Renal cortex interstitium (tissue), 11 donors: ENCODE results near the gene ALPI. TPM values are rescaled to one million over a fixed set of nuclear protein-coding genes. Genes with fewer than 3 reads are reported as not detected.

ENCODE experiments used
- DNase-seq, 11 donors: peaks; one replicate each; pipeline ENCODE4 v3.0.0-alpha.2; 2013; ENCODE audit warnings: low read depth in 9 of 11, low spot score in 4 of 11; ENCODE audit errors: extremely low read depth in 1 of 11
- polyA plus RNA-seq, 3 donors: library from polyadenylated mRNA; unstranded; fragments of 120-200 nt; gene quantifications; one replicate each; pipeline ENCODE4 v1.2.1, GENCODE V29; 2013; ENCODE audit not compliant: insufficient read length in 3 of 3

The ALPI gene
- polyA plus RNA-seq, 3 donors = 0.06 to 0.07 TPM; not detected in 1

- DNase-seq = no peak
These were observed 34.5 kb downstream of the ALPI start for GRCh38 chr2:232490221-232491138.

GRCh38 chr2:232491139-232491780, 35.3 kb downstream of the ALPI start:
- no peak for DNase-seq

GRCh38 chr2:232492236-232492848, 36.4 kb downstream of the ALPI start:
- DNase-seq = no peak

GRCh38 chr2:232492963-232493700, 37.2 kb downstream of the ALPI start:
- DNase-seq = no peak

GRCh38 chr2:232493701-232494474, 37.9 kb downstream of the ALPI start:
- DNase-seq = no peak

- no peak for DNase-seq
These were observed 38.6 kb downstream of the ALPI start for GRCh38 chr2:232494542-232494941.

- DNase-seq = no peak
These were observed 39.3 kb downstream of the ALPI start for GRCh38 chr2:232495292-232495691.

GRCh38 chr2:232496501-232497270, 40.7 kb downstream of the ALPI start:
- DNase-seq = no peak

GRCh38 chr2:232497348-232497747, 41.4 kb downstream of the ALPI start:
- no peak for DNase-seq

- DNase-seq = no peak
These were observed 42.5 kb downstream of the ALPI start for GRCh38 chr2:232498452-232498851.

GRCh38 chr2:232501331-232501771, 45.4 kb downstream of the ALPI start:
- no peak for DNase-seq

GRCh38 chr2:232501794-232502390, 45.9 kb downstream of the ALPI start:
- no peak for DNase-seq

GRCh38 chr2:232502511-232502910, 46.6 kb downstream of the ALPI start:
- DNase-seq = no peak

GRCh38 chr2:232502911-232503808, 47.2 kb downstream of the ALPI start:
- no peak for DNase-seq

GRCh38 chr2:232503809-232504323, 47.9 kb downstream of the ALPI start:
- no peak for DNase-seq

GRCh38 chr2:232504438-232504837, 48.5 kb downstream of the ALPI start:
- DNase-seq = no peak
